GM13976 (cell line): ENCODE data around the gene ATP1A4.

Experiments used
- DNase-seq: peaks from one replicate; pipeline ENCODE4 v3.0.0; 2012; ENCODE audit warnings: low spot score
- CTCF ChIP-seq: IDR thresholded peaks from 2 replicates; pipeline ENCODE4 v1.5.1; 2012; ENCODE audit warnings: borderline replicate concordance, mild to moderate bottlenecking; ENCODE audit not compliant: insufficient read depth; ENCODE audit errors: extremely low read depth, missing control alignments, control extremely low read depth
- in situ Hi-C: fragments of 300-500 bp; cut with MboI; formaldehyde crosslinking; loops from one replicate; pipeline ENCODE4 v1.12.0; 2022; ENCODE audit warnings: low sequenced_read_pairs, mixed read lengths, inconsistent platforms; ENCODE audit not compliant: unreplicated experiment

ATP1A4 gene

GRCh38 chr1:160162931-160163330 lies 11.5 kb downstream of the ATP1A4 start:
- no peak for DNase-seq
- in situ Hi-C loops, result no loop called here
- no peak for TF ChIP-seq CTCF

DNA sequence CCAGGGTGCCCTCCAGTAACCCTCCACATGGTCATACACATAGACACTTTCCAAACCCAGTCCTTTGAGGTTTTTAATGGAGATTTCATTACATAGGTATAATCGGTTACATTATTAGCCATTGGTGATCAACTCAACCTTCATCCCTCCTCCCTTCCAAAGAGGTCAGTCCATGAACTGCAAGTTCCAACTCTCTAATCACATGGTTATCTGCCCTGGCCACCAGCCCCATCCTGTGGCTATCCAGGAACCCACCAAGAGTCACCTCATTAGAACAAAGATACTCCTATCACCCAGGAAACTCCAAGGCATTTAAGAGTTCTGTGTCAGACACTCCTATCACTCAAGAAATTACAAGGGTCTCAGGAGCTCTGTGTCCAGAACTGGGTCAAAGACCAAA lies 12.2 kb downstream of the ATP1A4 start:
- in situ Hi-C loops, result no loop called here
- no peak for DNase-seq

GRCh38 chr1:160164121-160164520 lies 12.7 kb downstream of the ATP1A4 start:
- in situ Hi-C loops, result no loop called here
- no peak for TF ChIP-seq CTCF
- DNase-seq, result no peak

More for the DNA sequence above, 12.2 kb downstream of the ATP1A4 start:
- no peak for TF ChIP-seq CTCF

- in situ Hi-C loops, result no loop called here
- no peak for DNase-seq
- TF ChIP-seq CTCF, result no peak
These were observed 14.9 kb downstream of the ATP1A4 start for GRCh38 chr1:160166166-160166868.

DNA sequence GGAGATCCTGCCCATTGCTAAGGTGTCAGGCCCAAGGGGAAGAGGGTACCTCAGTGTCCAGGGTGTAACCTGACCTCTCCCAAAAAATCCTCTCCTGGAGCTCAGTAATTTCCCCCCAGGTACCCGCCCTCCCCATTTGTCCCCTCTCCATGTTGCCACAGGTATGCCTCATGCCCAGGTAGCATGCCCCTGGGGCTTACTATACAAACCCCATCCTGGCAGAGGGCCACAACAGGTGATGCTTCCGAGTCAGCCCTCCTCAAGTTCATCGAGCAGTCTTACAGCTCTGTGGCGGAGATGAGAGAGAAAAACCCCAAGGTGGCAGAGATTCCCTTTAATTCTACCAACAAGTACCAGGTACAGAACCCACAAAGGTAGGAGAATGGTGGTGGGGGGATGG lies 15.7 kb downstream of the ATP1A4 start:
- no peak for DNase-seq
- in situ Hi-C loops, result no loop called here

GRCh38 chr1:160167580-160167979 lies 16.2 kb downstream of the ATP1A4 start:
- TF ChIP-seq CTCF, result no peak
- in situ Hi-C loops, result no loop called here
- no peak for DNase-seq

More for the DNA sequence above, 15.7 kb downstream of the ATP1A4 start:
- TF ChIP-seq CTCF, result no peak
